KG1 (cell line): ENCODE data around the gene KDM7A.

ENCODE experiments used
- DNase-seq: peaks from one replicate; lab custom pipeline; 2025; lab: John Stamatoyannopoulos, UW

Gene KDM7A, protein sequence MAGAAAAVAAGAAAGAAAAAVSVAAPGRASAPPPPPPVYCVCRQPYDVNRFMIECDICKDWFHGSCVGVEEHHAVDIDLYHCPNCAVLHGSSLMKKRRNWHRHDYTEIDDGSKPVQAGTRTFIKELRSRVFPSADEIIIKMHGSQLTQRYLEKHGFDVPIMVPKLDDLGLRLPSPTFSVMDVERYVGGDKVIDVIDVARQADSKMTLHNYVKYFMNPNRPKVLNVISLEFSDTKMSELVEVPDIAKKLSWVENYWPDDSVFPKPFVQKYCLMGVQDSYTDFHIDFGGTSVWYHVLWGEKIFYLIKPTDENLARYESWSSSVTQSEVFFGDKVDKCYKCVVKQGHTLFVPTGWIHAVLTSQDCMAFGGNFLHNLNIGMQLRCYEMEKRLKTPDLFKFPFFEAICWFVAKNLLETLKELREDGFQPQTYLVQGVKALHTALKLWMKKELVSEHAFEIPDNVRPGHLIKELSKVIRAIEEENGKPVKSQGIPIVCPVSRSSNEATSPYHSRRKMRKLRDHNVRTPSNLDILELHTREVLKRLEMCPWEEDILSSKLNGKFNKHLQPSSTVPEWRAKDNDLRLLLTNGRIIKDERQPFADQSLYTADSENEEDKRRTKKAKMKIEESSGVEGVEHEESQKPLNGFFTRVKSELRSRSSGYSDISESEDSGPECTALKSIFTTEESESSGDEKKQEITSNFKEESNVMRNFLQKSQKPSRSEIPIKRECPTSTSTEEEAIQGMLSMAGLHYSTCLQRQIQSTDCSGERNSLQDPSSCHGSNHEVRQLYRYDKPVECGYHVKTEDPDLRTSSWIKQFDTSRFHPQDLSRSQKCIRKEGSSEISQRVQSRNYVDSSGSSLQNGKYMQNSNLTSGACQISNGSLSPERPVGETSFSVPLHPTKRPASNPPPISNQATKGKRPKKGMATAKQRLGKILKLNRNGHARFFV

DNA sequence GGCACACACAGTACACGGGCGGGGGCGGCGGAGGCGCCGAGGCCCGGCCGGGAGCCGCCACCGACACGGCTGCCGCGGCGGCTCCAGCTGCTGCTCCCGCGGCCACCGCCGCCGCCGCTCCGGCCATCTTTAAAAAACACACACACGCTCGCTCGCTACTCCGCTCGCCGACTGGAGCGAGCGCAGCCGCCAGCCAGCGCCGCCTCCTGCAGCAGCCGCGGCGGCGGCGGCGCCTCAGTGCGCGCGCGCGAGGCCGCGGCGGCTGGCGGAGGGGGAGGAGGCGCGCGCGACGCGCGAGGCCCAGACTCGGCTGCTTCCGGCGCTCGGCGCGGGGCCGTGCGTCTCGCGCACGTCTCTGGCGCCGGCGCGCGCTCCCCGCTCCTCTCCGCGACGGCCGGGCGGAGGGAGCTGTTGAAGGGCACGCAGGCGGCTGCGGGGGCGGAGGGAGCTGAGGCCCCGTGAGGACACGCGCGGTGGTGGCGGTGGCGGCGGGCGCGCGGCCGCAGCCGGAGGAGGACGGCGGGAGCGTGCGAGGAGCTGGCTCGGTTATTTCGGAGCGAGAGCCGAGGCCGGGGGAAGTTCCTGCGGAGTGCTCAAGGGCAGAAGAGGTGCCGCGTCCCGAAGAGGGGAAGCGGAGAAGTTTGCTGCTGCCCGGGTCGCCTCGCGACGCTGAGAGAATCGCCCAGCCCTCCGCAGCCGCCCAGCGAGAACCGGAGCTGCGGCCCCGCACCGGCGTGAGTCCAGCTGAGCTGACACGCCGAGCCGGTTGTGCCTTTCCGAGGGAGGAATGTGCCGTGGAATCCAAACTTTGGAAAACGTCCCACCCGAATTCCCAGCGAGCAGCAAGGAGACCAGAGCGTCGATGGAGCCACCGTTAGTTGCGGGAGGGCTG, at the start of gene KDM7A:
TSS of gene KDM7A (minus strand) at position 173 of the 892 bp plus-strand sequence. CDS start at position 127, 46 bp downstream.
- no peak for DNase-seq

DNA sequence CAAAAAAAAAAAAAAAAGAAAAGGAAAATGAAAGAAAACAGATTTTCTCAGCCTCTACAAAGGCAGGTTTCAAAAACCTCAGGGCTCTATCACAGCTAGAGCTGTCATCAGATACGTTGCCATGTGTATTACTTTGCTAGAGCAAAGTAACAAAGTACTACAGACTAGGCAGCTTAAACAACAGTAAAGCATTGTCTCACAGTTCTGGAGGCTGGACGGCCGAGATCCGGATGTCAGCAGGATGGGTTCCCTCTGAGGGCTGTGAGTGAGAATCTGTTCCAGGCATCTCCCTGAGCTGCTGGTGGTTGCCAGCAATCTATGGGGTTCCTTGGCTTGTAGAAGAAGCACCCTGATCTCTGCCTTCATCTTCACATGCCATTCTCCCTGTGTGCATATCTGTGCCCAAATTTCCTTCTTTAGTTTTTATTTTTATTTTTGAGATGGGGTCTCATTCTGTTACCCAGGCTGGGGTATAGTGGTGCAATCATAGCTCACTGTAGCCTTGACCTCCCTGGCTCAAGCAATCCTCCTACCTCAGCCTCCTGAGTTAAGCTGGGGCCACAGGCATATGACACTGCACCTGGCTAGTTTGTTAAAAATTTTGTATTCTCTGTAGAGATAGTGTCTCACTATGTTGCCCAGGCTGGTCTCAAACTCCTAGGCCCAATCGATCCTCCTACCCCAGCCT, 48.9 kb upstream of the KDM7A start:
- DNase-seq: no peak

DNA sequence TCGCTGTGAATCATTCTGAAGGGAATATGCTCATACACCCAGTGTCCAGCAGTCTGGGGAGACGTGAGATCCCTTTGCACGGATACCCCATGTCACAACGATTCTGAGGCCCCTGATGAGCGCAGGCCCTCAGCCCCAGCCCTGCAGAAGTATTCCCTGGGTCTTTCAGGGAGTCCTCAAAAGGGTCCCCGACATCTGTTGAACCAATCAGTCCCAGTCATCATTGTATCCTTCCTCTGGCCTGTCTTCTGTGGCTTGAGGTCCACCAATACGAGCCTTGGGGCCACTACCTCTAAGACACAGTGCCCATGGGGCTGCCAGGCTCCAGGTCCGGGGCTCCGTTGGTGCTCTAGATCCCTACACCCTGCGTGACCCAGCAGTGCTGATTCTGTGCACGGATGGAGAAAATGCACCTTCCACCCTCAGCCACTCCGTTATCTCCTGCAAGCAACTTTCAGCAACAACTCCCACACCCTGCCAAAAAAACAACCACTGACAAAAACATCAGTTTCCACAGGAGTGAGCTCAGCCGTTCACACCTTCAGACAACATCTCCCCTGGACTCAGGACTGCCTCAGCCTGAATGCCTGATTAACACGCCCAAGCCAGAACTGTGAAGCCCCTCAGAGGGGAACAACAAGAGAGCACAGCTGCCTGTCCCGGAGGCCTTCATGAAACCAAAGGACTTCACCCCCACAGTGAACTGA, 46.9 kb upstream of the KDM7A start:
- DNase-seq: no peak

DNA sequence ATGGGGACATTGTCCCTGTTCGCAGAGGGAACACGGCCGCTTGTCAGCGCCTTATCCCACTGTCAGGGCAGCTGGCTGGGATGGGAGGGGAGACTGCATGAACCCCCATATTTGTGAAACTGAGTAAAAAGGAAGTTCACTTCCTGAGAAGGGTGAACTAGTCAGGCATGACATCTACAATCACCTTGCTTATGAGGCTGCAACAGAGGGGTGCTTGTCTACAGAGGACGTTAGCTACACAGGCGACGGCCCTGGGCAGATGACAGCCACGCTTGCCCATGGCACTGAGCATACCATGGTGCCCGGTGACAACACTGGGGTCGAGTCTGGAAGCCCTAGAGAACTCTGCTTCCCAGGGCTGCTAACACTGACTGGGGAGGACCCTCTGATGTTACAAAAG, 46.0 kb upstream of the KDM7A start:
- no peak for DNase-seq

GRCh38 chr7:140219672-140220524, 43.1 kb upstream of the KDM7A start:
- no peak for DNase-seq

DNA sequence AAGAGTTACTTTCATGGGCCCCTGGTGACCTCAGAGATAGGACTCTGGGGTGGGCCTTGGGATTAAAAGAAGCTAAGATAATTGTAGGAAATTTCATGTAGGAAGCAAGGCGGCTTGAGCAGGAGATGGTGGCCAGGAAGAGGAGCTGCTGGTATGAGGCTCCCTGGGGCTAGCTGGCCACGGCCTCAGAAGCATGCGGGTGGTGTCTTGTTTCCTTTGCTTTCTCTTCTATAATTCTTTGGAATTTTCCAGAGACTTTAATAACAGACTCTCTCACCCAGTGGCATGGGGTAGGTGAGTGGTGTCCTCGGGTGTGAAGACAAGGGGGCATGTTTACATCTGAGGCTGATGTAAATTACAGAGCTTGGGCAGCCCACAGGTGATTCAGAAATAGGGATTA, 41.9 kb upstream of the KDM7A start:
- DNase-seq: no peak

GRCh38 chr7:140217750-140218501, 41.1 kb upstream of the KDM7A start:
- DNase-seq: no peak

DNA sequence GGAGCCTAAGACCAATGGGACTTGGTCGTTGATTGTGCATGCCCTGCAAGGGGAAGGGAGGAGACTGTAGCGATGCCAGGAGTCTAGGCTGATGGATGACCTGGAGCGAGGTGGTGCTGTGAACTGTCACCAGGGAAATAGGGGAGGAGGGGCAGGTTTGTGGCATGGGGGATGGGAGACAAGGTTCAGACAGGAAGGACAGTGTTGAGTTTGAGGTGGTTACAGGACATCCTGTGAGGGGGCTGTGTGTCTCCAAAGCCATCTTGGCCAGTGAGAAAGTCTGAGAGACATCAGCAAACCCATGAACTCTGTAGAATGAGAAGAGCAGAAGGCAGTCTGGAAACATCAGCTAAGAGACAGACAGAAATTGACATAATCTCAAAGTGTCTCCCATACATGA, 38.5 kb upstream of the KDM7A start:
- no peak for DNase-seq

DNA sequence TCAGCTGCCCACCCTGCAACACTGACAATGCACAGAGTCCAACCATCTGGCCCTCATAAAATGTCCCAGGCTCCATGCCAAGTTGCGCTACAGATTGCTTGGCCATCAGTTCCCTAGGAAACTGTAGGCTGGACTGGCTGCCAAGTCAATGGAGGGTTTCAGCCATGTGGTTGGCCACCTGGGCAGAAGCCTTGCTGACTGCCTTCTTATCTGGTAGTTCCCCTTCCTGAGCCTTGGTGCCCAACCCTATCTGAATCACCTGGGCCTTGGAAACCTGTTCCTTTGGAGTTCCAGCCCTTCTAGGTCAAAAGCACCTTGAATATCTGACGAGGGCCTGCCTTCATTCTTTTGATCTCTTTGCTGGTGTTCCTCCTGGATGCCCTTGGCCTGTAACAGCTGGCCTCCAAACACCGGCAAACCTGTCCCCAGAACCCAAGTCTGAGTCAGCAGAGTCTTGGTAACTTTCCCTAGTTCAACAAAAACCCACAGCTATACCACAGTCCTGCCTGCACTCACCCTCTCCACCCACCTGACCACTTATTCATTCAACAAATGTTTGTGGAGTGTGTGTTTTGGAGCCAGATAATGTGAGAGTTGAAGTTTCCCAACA, 37.4 kb upstream of the KDM7A start:
- no peak for DNase-seq

- DNase-seq: no peak
These were observed 36.9 kb upstream of the KDM7A start for GRCh38 chr7:140213684-140214074.

DNA sequence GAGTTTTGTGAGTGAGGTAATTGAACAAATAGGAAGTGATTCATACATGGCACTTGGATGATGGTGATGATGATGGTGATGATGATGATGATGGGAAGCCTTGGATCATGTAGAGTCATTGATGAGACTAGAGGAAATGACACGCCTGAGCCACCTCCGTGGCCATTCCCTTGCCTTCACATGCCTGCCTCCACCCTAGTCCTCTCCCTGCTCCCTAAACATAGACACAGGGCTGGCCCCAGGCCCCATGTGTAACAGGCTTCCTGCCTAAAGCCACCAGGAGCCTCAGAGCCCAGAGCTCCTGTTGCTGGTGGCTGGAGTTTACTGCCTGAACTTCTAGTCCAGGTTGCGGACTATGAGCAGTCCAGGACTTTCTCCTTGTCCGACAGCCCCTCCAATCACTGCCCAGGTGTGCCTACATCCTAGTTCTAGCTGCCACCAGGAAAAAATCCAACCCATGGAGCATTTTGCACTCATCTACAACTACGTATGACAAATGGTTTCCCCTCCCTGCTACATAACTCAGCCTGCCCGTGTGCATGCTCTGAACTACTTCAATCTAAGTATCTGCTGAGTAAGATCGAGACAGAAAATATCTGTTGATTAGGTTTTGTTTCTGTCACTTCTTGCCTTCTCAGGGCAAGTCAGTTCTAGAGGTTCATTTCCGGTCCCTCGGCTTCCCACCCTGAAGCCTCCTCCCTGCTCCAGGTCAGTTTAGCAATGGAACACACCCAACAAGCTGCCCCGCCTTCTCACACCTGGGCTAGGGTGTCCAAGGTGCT, 35.5 kb upstream of the KDM7A start:
- no peak for DNase-seq

- DNase-seq: no peak
These were observed 34.9 kb upstream of the KDM7A start for GRCh38 chr7:140211698-140212097.

GRCh38 chr7:140209866-140210609, 33.3 kb upstream of the KDM7A start:
- no peak for DNase-seq

DNA sequence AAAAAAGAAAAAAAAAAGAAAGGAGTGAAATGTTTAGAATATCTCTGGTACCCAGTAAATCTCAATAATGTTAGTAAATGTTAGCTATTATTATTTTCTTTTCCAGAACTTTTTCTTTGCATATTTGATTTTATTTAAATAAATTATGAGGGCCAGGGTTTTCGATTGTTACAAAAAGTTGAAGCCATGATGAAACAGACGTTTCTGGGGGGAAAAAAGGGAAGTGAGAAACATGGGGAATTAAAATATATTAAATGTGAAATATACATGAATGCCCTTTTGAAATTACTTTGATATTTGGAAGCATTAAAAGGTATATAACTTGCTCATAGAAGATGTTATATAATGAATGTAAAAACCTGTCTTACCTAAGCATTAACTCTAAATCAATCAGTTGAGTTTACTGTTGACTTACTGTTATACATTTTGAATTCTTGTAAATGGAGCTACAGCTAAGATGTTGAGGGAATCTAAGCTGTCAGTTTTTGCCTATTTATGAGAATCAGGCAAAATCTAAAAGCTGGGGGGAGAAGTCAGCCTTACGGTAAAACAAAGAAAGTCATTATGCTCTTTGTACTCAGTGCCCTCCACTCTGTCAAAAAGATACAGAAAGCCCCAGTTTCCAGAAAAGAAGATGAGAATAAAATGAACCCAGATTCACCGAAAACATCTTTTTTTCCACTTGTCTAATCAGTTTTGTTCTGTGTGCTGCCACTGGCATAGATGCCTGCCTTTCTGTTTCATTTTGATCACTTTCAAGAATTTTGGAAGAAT, 30.0 kb upstream of the KDM7A start:
- DNase-seq: no peak

DNA sequence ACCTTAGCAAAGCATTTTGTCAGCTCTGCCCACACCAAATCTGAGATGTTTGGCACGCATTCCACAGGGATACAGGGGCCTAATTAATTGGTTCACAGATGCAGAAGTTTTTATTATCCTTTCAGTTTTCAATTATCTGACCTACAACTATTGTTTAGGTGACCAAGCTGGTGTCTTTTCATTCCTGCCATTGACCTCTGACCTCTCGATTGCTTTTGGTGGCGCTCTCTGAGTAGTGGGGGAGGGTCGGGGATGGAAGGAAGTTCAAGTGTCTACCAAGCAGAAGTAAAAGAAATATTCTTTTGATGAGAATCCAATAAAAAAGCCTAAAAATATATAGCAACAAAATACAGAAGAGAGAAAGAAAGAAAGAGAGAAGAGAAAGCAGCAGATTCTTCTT, 28.8 kb upstream of the KDM7A start:
- DNase-seq: no peak

- no peak for DNase-seq
These were observed 26.8 kb upstream of the KDM7A start for GRCh38 chr7:140203556-140203955.
